ENCODE data around the gene ZBTB38.

The ZBTB38 gene

GRCh38 chr3:141392416-141392815 is 24.1 kb downstream of the ZBTB38 start:
- no peak overlapping the region for H3K4me3 ChIP-seq (ENCODE audit: low read depth, low read length)
- DNase-seq (ENCODE audit: low read depth), result no peak
- TF ChIP-seq, protein P1, sequence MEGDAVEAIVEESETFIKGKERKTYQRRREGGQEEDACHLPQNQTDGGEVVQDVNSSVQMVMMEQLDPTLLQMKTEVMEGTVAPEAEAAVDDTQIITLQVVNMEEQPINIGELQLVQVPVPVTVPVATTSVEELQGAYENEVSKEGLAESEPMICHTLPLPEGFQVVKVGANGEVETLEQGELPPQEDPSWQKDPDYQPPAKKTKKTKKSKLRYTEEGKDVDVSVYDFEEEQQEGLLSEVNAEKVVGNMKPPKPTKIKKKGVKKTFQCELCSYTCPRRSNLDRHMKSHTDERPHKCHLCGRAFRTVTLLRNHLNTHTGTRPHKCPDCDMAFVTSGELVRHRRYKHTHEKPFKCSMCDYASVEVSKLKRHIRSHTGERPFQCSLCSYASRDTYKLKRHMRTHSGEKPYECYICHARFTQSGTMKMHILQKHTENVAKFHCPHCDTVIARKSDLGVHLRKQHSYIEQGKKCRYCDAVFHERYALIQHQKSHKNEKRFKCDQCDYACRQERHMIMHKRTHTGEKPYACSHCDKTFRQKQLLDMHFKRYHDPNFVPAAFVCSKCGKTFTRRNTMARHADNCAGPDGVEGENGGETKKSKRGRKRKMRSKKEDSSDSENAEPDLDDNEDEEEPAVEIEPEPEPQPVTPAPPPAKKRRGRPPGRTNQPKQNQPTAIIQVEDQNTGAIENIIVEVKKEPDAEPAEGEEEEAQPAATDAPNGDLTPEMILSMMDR (IDR thresholded peaks at IDR 0.05; ENCODE audit: low read depth, low read length), result no peak
- TF ChIP-seq, protein P2, sequence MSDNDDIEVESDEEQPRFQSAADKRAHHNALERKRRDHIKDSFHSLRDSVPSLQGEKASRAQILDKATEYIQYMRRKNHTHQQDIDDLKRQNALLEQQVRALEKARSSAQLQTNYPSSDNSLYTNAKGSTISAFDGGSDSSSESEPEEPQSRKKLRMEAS (IDR thresholded peaks at IDR 0.05; ENCODE audit: low read depth, low read length), result no peak
- TF ChIP-seq POLR2A (IDR thresholded peaks at IDR 0.05; ENCODE audit: extremely low read depth, insufficient read length) (no peak), MYC (IDR thresholded peaks at IDR 0.05; ENCODE audit: low read depth, low read length) (no peak)

GRCh38 chr3:141392897-141393734 is 24.8 kb downstream of the ZBTB38 start:
- no peak for DNase-seq (ENCODE audit: low read depth)
- H3K4me3 ChIP-seq (ENCODE audit: low read depth, low read length), result no peak overlapping the region
- no peak for TF ChIP-seq MYC (IDR thresholded peaks at IDR 0.05; ENCODE audit: low read depth, low read length)
- TF ChIP-seq, protein P2 (IDR thresholded peaks at IDR 0.05; ENCODE audit: low read depth, low read length), result no peak
- TF ChIP-seq POLR2A (IDR thresholded peaks at IDR 0.05; ENCODE audit: extremely low read depth, insufficient read length), result no peak

GRCh38 chr3:141393735-141394076 is 25.4 kb downstream of the ZBTB38 start:
- DNase-seq (ENCODE audit: low read depth), result no peak
- H3K4me3 ChIP-seq (ENCODE audit: low read depth, low read length), result no peak overlapping the region

GRCh38 chr3:141394560-141394959 is 26.3 kb downstream of the ZBTB38 start:
- TF ChIP-seq, protein P2 (IDR thresholded peaks at IDR 0.05; ENCODE audit: low read depth, low read length), result no peak
- TF ChIP-seq, protein P1 (IDR thresholded peaks at IDR 0.05; ENCODE audit: low read depth, low read length), result no peak
- TF ChIP-seq MYC (IDR thresholded peaks at IDR 0.05; ENCODE audit: low read depth, low read length), result no peak
- TF ChIP-seq POLR2A (IDR thresholded peaks at IDR 0.05; ENCODE audit: extremely low read depth, insufficient read length), result no peak
- DNase-seq (ENCODE audit: low read depth), result no peak
- no peak overlapping the region for H3K4me3 ChIP-seq (ENCODE audit: low read depth, low read length)

More at GRCh38 chr3:141393735-141394076, 25.4 kb downstream of the ZBTB38 start:
- TF ChIP-seq, protein P1 (IDR thresholded peaks at IDR 0.05; ENCODE audit: low read depth, low read length), result no peak
- TF ChIP-seq, protein P2 (IDR thresholded peaks at IDR 0.05; ENCODE audit: low read depth, low read length), result no peak
- TF ChIP-seq POLR2A (IDR thresholded peaks at IDR 0.05; ENCODE audit: extremely low read depth, insufficient read length) (no peak), MYC (IDR thresholded peaks at IDR 0.05; ENCODE audit: low read depth, low read length) (no peak)

DNA sequence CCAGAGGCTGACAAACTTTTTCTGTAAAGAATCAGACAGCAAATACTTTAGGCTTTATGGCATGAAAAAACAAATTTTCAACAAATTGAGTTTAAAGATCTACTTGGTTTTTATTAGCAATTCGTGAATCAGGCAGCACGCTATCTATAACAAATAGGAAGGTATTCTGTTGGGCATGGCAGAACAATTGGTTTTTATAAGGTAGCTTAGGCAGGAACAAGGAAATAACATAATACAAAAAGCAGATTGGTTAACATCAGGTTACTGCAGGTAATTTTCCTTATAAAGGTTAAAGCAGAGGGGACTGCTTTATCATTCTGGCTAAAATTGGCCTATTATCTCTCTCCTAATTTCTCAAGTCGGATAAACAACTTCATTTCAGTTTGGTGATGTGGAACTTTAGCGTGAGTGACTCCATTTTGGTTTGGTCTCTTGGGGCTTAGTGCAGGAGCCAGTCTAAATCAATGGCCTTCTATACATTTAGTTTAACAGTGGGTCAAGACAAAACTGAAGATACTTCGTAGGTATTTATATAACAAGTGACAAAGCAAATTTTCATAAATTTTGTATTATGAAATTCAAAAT is 26.8 kb downstream of the ZBTB38 start:
- no peak for DNase-seq (ENCODE audit: low read depth)
- TF ChIP-seq MYC (IDR thresholded peaks at IDR 0.05; ENCODE audit: low read depth, low read length) (no peak), POLR2A (IDR thresholded peaks at IDR 0.05; ENCODE audit: extremely low read depth, insufficient read length) (no peak)
- TF ChIP-seq, protein P1 (IDR thresholded peaks at IDR 0.05; ENCODE audit: low read depth, low read length), result no peak
- TF ChIP-seq, protein P2 (IDR thresholded peaks at IDR 0.05; ENCODE audit: low read depth, low read length), result no peak
- H3K4me3 ChIP-seq (ENCODE audit: low read depth, low read length), result no peak overlapping the region

DNA sequence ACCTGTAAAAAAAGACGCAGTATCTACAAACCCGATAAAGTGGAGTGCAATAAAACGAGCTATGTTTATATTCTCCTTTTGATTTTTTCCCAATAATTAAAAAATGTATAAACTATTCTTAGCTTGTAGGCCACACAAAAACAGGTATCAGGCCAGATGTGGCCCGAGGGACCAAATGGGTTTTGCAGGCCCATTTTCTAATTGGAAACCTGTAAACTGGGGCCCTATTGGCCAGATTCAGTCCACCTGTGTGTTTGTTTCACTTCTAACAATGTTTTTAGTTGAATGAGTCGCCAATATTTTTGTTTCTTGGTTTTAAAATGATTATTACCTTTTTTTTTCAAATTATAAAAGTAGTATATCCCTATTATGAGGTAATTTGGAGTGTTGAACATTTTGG is 29.7 kb downstream of the ZBTB38 start:
- no peak for TF ChIP-seq MYC (IDR thresholded peaks at IDR 0.05; ENCODE audit: low read depth, low read length)
- TF ChIP-seq, protein P2 (IDR thresholded peaks at IDR 0.05; ENCODE audit: low read depth, low read length), result no peak
- no peak for DNase-seq (ENCODE audit: low read depth)
- no peak overlapping the region for H3K4me3 ChIP-seq (ENCODE audit: low read depth, low read length)

All from NB4 (cell line).